Right lobe of liver (tissue), 6 donors: ENCODE measurements around the gene HRH2. TPM values are rescaled to one million over a fixed set of nuclear protein-coding genes. Genes with fewer than 3 reads are reported as not detected.

Source experiments
- ATAC-seq, 4 donors: fragments of 200-7000 bp; cut with Tn5 transposase; one replicate each; pipeline ENCODE4 v1.9.1; 2020; ENCODE audit warnings: mild to moderate bottlenecking in 4 of 4, moderate library complexity in 4 of 4
- DNase-seq, 3 donors: peaks; one replicate each; pipeline ENCODE4 v3.0.0-alpha.2; 2020
- H3K27ac ChIP-seq, 3 donors: fragments of 200-600 bp; one replicate each; pipeline ENCODE4 v1.8.0; 2022
- H3K27me3 ChIP-seq, 2 donors: fragments of 200-600 bp; one replicate each; pipeline ENCODE4 v1.8.0; 2022
- H3K36me3 ChIP-seq, 4 donors: fragments of 200-600 bp; sonication (generic) in 1 of 4; one replicate each; pipeline versions ENCODE4 v1.5.1 to v1.8.0; 2017 to 2022; ENCODE audit warnings: control low read depth in 1 of 4
- H3K4me1 ChIP-seq, 4 donors: fragments of 200-600 bp; sonication (generic) in 1 of 4; one replicate each; pipeline versions ENCODE4 v1.5.1 to v1.8.0; 2017 to 2022; ENCODE audit warnings: control low read depth in 1 of 4
- H3K4me3 ChIP-seq, 3 donors: fragments of 200-600 bp; one replicate each; pipeline ENCODE4 v1.8.0; 2022
- H3K9me3 ChIP-seq, 4 donors: fragments of 200-600 bp; sonication (generic) in 1 of 4; one replicate each; pipeline versions ENCODE4 v1.5.1 to v1.8.0; 2017 to 2022; ENCODE audit warnings: control low read depth in 1 of 4
- POLR2A ChIP-seq: fragments of 450-650 bp; IDR thresholded peaks from one replicate; pipeline ENCODE4 v1.6.1; 2017; ENCODE audit warnings: antibody characterized with exemption, mild to moderate bottlenecking
- WGBS: methylation state at CpG from one replicate; pipeline ENCODE4 v1.1.6; 2018; ENCODE audit warnings: low coverage, low lambda C conversion rate; ENCODE audit not compliant: insufficient coverage; ENCODE audit errors: missing lambda C conversion rate; 5-methylcytosine and 5-hydroxymethylcytosine counted together
- intact Hi-C, 2 donors: fragments of 100-400 bp; cut with DNase I; formaldehyde crosslinking; loops; one replicate each; pipeline versions ENCODE4 v1.11.2 to v1.14.1; 2022
- total RNA-seq, 6 experiments: library from RNA; depleted of rRNA in 2 of 6; stranded (reverse); fragments of >200 nt in 2 of 6; fragmentation: NEBNext Ultra II Directional in 3 of 6; extraction: Animal tissue kit (Norgen Biotek cat#: 25700) in 3 of 6; gene quantifications; one replicate each; pipeline versions ENCODE4 v1.1.0 to v1.2.4, GENCODE V29; 2016 to 2023
- TF ChIP-seq, protein P1 (sequence below), 4 donors: fragments of 200-600 bp in 3 of 4; fragments of 450-650 bp in 1 of 4; IDR thresholded peaks; one replicate each; pipeline versions ENCODE4 v1.5.1 to v1.8.0; 2016 to 2022; ENCODE audit warnings: antibody characterized with exemption in 4 of 4, mild to moderate bottlenecking in 2 of 4
- donor health status: DM: no; HTN: yes; CAD: no.
- donor health status: DM: no; HTN: no; CAD: no.
- donor health status: DM: no; HTN: no; CAD: no.
- donor health status: DM: no; HTN: yes; CAD: no.
- donor health status: DM: no; HTN: yes; CAD: no.

The HRH2 gene
- total RNA-seq, 6 experiments from 2014 or later = 0.29 to 2.5 (median 0.87) TPM

DNA sequence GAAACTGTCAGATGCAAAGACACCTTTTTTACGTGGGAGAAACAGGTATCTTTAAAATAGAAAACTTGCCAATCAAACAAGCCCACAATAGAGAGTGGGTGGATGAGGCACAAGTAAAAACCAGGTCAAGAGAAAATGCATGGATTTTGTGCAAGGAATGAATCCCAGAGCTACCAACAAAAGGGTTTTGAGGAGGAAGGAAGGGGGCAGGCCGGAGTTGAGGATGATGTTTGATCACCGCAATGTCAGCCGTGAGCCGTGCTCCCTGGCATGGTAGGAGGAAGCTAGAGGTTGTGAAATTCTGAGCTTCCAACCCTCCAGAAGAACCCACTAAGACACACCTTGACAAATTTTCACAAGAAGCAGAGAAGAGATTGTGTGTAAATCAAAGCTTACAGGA is 53.2 kb downstream of the HRH2 start:
- TF ChIP-seq POLR2A = no peak
- TF ChIP-seq, protein P1, sequence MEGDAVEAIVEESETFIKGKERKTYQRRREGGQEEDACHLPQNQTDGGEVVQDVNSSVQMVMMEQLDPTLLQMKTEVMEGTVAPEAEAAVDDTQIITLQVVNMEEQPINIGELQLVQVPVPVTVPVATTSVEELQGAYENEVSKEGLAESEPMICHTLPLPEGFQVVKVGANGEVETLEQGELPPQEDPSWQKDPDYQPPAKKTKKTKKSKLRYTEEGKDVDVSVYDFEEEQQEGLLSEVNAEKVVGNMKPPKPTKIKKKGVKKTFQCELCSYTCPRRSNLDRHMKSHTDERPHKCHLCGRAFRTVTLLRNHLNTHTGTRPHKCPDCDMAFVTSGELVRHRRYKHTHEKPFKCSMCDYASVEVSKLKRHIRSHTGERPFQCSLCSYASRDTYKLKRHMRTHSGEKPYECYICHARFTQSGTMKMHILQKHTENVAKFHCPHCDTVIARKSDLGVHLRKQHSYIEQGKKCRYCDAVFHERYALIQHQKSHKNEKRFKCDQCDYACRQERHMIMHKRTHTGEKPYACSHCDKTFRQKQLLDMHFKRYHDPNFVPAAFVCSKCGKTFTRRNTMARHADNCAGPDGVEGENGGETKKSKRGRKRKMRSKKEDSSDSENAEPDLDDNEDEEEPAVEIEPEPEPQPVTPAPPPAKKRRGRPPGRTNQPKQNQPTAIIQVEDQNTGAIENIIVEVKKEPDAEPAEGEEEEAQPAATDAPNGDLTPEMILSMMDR (IDR thresholded peaks at IDR 0.05) = no peak
- Histone ChIP-seq H3K4me3 (no peak overlapping the region), H3K27me3 (no peaks in the 10 kb centered on the region), H3K27ac (no peak overlapping the region), H3K4me1 (no peaks in the 10 kb centered on the region), H3K9me3 (no peaks in the 10 kb centered on the region), H3K36me3 (no peaks in the 10 kb centered on the region)
- ATAC-seq (no peak), DNase-seq (no peak)
- 72% methylated on average over 5 of the region's 5 CpGs for WGBS
- intact Hi-C loops = loop anchor here in 1 of 2 donors (10.0 kb wide), 1 partner anchor 166 kb away; no protein-coding TSS in a partner anchor

DNA sequence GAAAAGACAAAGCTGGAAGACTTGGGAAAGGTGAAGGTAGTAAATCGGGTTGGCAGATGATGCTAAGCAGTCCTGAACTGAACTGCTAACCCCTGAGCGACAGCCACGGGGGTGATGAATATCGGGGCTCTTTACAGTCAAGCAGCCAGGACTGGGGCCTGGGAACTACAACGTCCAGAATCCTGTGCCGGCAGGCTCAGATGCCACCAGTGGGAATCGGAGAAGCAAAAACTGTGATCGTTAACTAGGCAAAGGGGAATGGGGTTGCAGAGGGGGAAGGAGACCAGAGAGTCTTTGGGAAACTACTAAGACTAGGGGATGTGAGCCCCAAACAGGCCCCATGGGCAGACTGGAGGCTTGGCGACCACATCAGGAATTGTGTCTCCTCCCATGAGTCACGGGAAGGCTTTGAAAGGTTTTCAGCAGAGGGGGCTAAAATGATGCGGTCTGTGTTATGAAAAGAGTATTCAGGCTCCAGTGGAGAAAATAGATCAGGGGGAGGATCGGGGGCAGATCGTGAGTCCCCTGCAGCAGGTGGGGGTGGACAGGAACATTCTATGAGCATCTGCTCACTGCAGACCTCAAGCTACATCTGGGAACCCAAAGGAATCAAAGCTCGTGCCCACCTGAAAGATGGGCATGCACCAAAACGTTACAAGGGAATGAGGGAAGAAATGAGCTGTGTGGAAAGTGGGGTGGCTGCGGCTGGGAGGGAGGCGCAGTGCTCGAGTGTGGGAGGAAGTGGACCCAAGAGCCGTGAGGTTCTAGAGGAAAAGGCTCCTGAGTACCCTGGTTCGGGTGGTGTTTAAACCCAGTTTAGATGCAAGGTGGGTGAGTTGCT is 53.8 kb downstream of the HRH2 start:
- DNase-seq (peak in 1 of 3 donors; percentile 10), ATAC-seq (no peak)
- no peaks in the 10 kb centered on the region for H3K36me3 ChIP-seq
- TF ChIP-seq POLR2A = no peak
- TF ChIP-seq, protein P1 (IDR thresholded peaks at IDR 0.05) = no peak
- no peaks in the 10 kb centered on the region for H3K9me3 ChIP-seq
- H3K4me3 ChIP-seq = no peak overlapping the region
- H3K27me3 ChIP-seq = no peaks in the 10 kb centered on the region
- no peak overlapping the region for H3K27ac ChIP-seq
- intact Hi-C loops = loop anchor here in 1 of 2 donors (10.0 kb wide), 1 partner anchor 167 kb away; no protein-coding TSS in a partner anchor
- H3K4me1 ChIP-seq = no peaks in the 10 kb centered on the region
- 68% methylated on average over 19 of the region's 20 CpGs for WGBS

DNA sequence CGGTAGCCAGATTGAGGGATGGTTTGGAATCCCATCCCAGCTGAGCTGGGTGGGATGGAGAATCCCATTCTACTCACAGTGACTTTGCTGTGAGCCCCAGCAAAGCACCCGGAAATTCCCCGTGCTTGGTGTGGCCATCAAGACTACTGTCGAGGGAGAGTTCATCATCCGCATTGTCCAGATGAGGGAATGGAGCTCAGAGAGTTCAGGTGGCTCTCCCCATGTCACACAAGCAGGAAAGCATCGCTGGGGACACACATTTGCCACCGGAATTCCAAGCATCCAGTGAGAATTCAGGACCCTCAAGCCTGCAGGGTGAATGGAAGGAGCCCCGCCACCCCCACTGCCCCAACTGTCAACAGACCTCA is 54.4 kb downstream of the HRH2 start:
- H3K27ac ChIP-seq = no peak overlapping the region
- H3K36me3 ChIP-seq = no peaks in the 10 kb centered on the region
- 75% methylated on average over 1 of the region's 8 CpGs for WGBS
- ATAC-seq (no peak), DNase-seq (no peak)
- TF ChIP-seq, protein P1 (IDR thresholded peaks at IDR 0.05) = no peak
- no peak for TF ChIP-seq POLR2A
- intact Hi-C loops = loop anchor here in 1 of 2 donors (10.0 kb wide), 1 partner anchor 167 kb away; no protein-coding TSS in a partner anchor
- H3K9me3 ChIP-seq = no peaks in the 10 kb centered on the region
- no peaks in the 10 kb centered on the region for H3K27me3 ChIP-seq
- H3K4me1 ChIP-seq = no peaks in the 10 kb centered on the region
- H3K4me3 ChIP-seq = no peak overlapping the region

DNA sequence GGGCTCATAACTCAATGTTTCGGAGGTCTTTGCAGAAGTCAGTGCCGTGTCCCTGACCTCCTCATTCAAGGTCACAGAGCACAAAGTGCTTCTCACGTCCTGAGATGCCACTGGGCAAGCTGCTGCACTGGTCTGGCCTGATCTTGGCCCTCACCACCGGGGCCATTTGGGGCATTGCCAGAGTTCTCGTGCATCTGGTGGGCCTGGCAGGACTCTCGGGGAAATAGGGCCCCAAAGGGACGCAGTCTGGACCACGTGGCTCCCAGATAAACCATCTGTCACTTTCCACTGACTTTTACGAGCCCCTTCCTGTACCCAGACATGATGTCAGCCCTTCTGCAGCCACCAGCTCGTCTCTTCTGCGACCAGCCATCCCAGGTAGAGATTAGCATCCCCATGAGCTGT is 54.8 kb downstream of the HRH2 start:
- H3K4me1 ChIP-seq = no peaks in the 10 kb centered on the region
- ATAC-seq (no peak), DNase-seq (peak in 1 of 3 donors; percentile 34)
- H3K27ac ChIP-seq = no peak overlapping the region
- no peak for TF ChIP-seq POLR2A
- TF ChIP-seq, protein P1 (IDR thresholded peaks at IDR 0.05) = no peak
- no peaks in the 10 kb centered on the region for H3K9me3 ChIP-seq
- H3K27me3 ChIP-seq = no peaks in the 10 kb centered on the region
- intact Hi-C loops = loop anchor here in 1 of 2 donors (10.0 kb wide), 1 partner anchor 168 kb away; no protein-coding TSS in a partner anchor
- no peaks in the 10 kb centered on the region for H3K36me3 ChIP-seq
- H3K4me3 ChIP-seq = no peak overlapping the region
- 60% methylated on average over 1 of the region's 11 CpGs for WGBS
